ENCODE results near the gene WDR1. TPM values are rescaled to one million over a fixed set of nuclear protein-coding genes. Genes with fewer than 3 reads are reported as not detected.

The WDR1 gene
- total RNA-seq, 1 experiment from 2014 or later = 223 TPM

GRCh38 chr4:10083331-10083771 lies 33.2 kb downstream of the WDR1 start (continued):
- TF ChIP-seq CEBPB (IDR thresholded peaks at IDR 0.05; ENCODE audit: low read depth) = no peak
- no peak for TF ChIP-seq ZFX (IDR thresholded peaks at IDR 0.05)
- no peak for TF ChIP-seq ZBTB33 (IDR thresholded peaks at IDR 0.05; ENCODE audit: extremely low read depth, insufficient replicate concordance, low read length)
- TF ChIP-seq SIN3A (IDR thresholded peaks at IDR 0.05; ENCODE audit: low read depth) = no peak
- TF ChIP-seq SP1 (IDR thresholded peaks at IDR 0.05; ENCODE audit: low read depth) = no peak
- TF ChIP-seq EGR1 (IDR thresholded peaks at IDR 0.05; ENCODE audit: low read depth) = no peak
- no peak for TF ChIP-seq POLR2AphosphoS5 (IDR thresholded peaks at IDR 0.05; ENCODE audit: low read depth, low read length)
- no peak for TF ChIP-seq ZNF274 (IDR thresholded peaks at IDR 0.05; ENCODE audit: low read depth, low read length)
- TF ChIP-seq EZH2phosphoT487 (IDR thresholded peaks at IDR 0.05; ENCODE audit: borderline replicate concordance) = no peak
- TF ChIP-seq MAX (IDR thresholded peaks at IDR 0.05) = no peak
- TF ChIP-seq SRF (IDR thresholded peaks at IDR 0.05; ENCODE audit: low read depth) = no peak
- no peak for TF ChIP-seq ATF3 (IDR thresholded peaks at IDR 0.05)
- TF ChIP-seq YY1 (IDR thresholded peaks at IDR 0.05; ENCODE audit: extremely low read depth, insufficient replicate concordance, low read depth, low read length) = no peak
